HepG2 (cell line): ENCODE data around the gene NT5C1B. TPM values are rescaled to one million over a fixed set of nuclear protein-coding genes. Genes with fewer than 3 reads are reported as not detected.
A peak's percentile ranks its signal among the peaks of the same experiment; 100 is the strongest.

ENCODE experiments used
- ATAC-seq: fragments of 200-7000 bp; cut with Tn5 transposase; 3 replicates; pipeline ENCODE4 v1.9.1; 2020; ENCODE audit warnings: mild to moderate bottlenecking, moderate library complexity
- BruUV-seq: library from RNA; stranded (reverse); fragments of 400-500 nt; replicated peaks from 2 replicates; lab custom pipeline; 2021; lab: Mats Ljungman, UMichigan
- CTCF ChIA-PET: fragments of 300-600 bp; formaldehyde crosslinking; extraction: SDS; loops from one replicate; lab custom pipeline; 2021; ENCODE audit warnings: low total read pairs, inconsistent platforms, low intra/inter-chr PET ratio; lab: Yijun Ruan, JAX
- POLR2A ChIA-PET: fragments of 350-600 bp; sonication (Branson Sonifier 250); formaldehyde crosslinking; loops from one replicate; lab custom pipeline; 2020; ENCODE audit warnings: antibody characterized with exemption, inconsistent platforms; lab: Yijun Ruan, JAX
- DNase-seq: peaks from one replicate; pipeline ENCODE4 v3.0.0-alpha.2; 2015; ENCODE audit warnings: low spot score
- FAIRE-seq: peaks from 3 replicates; lab custom pipeline; 2011; peaks lifted over from hg19 to GRCh38; lab: Jason Lieb, UNC
- H2AFZ ChIP-seq: one replicate; pipeline ENCODE4 v1.6.1; 2011; ENCODE audit warnings: low read length, inconsistent platforms
- H3K27ac ChIP-seq: fragments of 300-600 bp; 3 replicates; pipeline ENCODE4 v1.8.0; 2011; ENCODE audit warnings: mixed run types, mild to moderate bottlenecking, mixed read lengths, low read length, inconsistent platforms; ENCODE audit not compliant: insufficient read depth; ENCODE audit errors: extremely low read length
- H3K27me3 ChIP-seq, 2 experiments: fragments of 200-600 bp in 1 of 2; 2 replicates in 1 of 2; 3 replicates in 1 of 2; pipeline versions ENCODE4 v1.6.0 to v1.8.0; 2011; ENCODE audit warnings: low read length in 2 of 2, mild to moderate bottlenecking in 2 of 2, moderate library complexity in 2 of 2, inconsistent platforms in 1 of 2; ENCODE audit not compliant: insufficient read depth in 2 of 2, control insufficient read depth in 1 of 2
- H3K36me3 ChIP-seq, 2 experiments: fragments of 200-600 bp in 1 of 2; replicated peaks in 1 of 2; 2 replicates in 1 of 2; 3 replicates in 1 of 2; pipeline versions ENCODE4 v1.5.1 to v1.8.0; 2011; ENCODE audit warnings: low read length in 2 of 2, inconsistent platforms in 1 of 2; ENCODE audit not compliant: insufficient read depth in 2 of 2, control insufficient read depth in 1 of 2
- H3K4me1 ChIP-seq: 2 replicates; pipeline ENCODE4 v1.5.1; 2012; ENCODE audit warnings: low read length, inconsistent platforms; ENCODE audit not compliant: insufficient read depth
- H3K4me2 ChIP-seq: 2 replicates; pipeline ENCODE4 v1.6.0; 2011; ENCODE audit warnings: low read depth, low read length, inconsistent platforms
- H3K4me3 ChIP-seq, 3 experiments: fragments of 200-600 bp in 1 of 3; sonication (generic), shearing (Covaris generic) in 1 of 3; replicated peaks in 1 of 3; 2 replicates each; pipeline ENCODE4 v1.5.1; 2011 to 2016; ENCODE audit warnings: low read length in 3 of 3, inconsistent platforms in 2 of 3, low read depth in 2 of 3, mild to moderate bottlenecking in 2 of 3, control low read depth in 1 of 3, mixed read lengths in 1 of 3; ENCODE audit not compliant: insufficient read depth in 1 of 3
- H3K79me2 ChIP-seq: one replicate; pipeline ENCODE4 v1.6.1; 2011; ENCODE audit warnings: low read length, inconsistent platforms; ENCODE audit not compliant: insufficient read depth
- H3K9ac ChIP-seq: 2 replicates; pipeline ENCODE4 v1.6.0; 2011; ENCODE audit warnings: mild to moderate bottlenecking, low read depth, low read length, inconsistent platforms; ENCODE audit not compliant: insufficient read depth
- H3K9me3 ChIP-seq: 2 replicates; pipeline ENCODE4 v1.5.1; 2012; ENCODE audit warnings: mild to moderate bottlenecking, low read length
- H4K20me1 ChIP-seq: 2 replicates; pipeline ENCODE4 v1.6.0; 2011; ENCODE audit warnings: inconsistent platforms, mild to moderate bottlenecking, low read length, moderate library complexity; ENCODE audit not compliant: insufficient read depth
- ETV5 ChIP-seq: IDR thresholded peaks from 2 replicates; pipeline ENCODE4 v1.6.1; 2018; ENCODE audit warnings: missing biosample characterization, missing genetic modification reagents, inconsistent platforms, borderline replicate concordance
- FOXA3 ChIP-seq: IDR thresholded peaks from 2 replicates; pipeline ENCODE4 v1.6.1; 2016; ENCODE audit warnings: missing genetic modification reagents, missing compliant biosample characterization
- FOXP1 ChIP-seq, 2 experiments: fragments of 450-650 bp in 1 of 2; IDR thresholded peaks; 2 replicates each; pipeline ENCODE4 v1.6.1; 2017 to 2018; ENCODE audit warnings: antibody characterized with exemption in 1 of 2
- MYNN ChIP-seq: sonication (generic); formaldehyde crosslinking; IDR thresholded peaks from 2 replicates; pipeline ENCODE4 v1.4.0; 2020; ENCODE audit warnings: mild to moderate bottlenecking, low read depth, missing genetic modification reagents
- RARA ChIP-seq: IDR thresholded peaks from 2 replicates; pipeline ENCODE4 v1.6.1; 2016; ENCODE audit warnings: missing genetic modification reagents, missing compliant biosample characterization
- SOX13 ChIP-seq, 3 experiments: fragments of 450-650 bp in 1 of 3; sonication (generic) in 1 of 3; formaldehyde crosslinking in 1 of 3; IDR thresholded peaks in 2 of 3; conservative IDR thresholded peaks in 1 of 3; 2 replicates each; pipeline versions ENCODE4 v1.5.0 to v1.6.1; 2016 to 2020; ENCODE audit warnings: antibody characterized with exemption in 1 of 3, mild to moderate bottlenecking in 1 of 3, missing compliant biosample characterization in 1 of 3, missing genetic modification reagents in 1 of 3, moderate library complexity in 1 of 3
- SOX5 ChIP-seq: IDR thresholded peaks from 2 replicates; pipeline ENCODE4 v1.6.1; 2016; ENCODE audit warnings: borderline replicate concordance
- WGBS: methylation state at CpG from one replicate; pipeline ENCODE4 v1.1.6; 2017; ENCODE audit warnings: low lambda C conversion rate; 5-methylcytosine and 5-hydroxymethylcytosine counted together
- in situ Hi-C: cut with HindIII; loops from 2 replicates; pipeline ENCODE4 v1.10.0; 2017; ENCODE audit warnings: low pct_unique_long_range_greater_than_20kb; ENCODE audit not compliant: extremely low pct_ligation_motif_present
- intact Hi-C: fragments of 100-400 bp; cut with micrococcal nuclease; formaldehyde crosslinking; loops from one replicate; pipeline ENCODE4 v1.10.0; 2022; ENCODE audit not compliant: unreplicated experiment
- polyA plus RNA-seq, 8 experiments: library from polyadenylated mRNA; depleted of rRNA in 3 of 8; stranded (reverse) in 7 of 8; unstranded in 1 of 8; fragments of >200 nt; fragmentation: Illumina TruSeq in 4 of 8; extraction: Trizol in 4 of 8; gene quantifications; 2 replicates each; pipeline versions ENCODE4 v1.2.1 to v1.2.3, GENCODE V29; 2011 to 2016; ENCODE audit warnings: low read depth in 4 of 8, missing spikeins in 1 of 8, mixed read lengths in 1 of 8; ENCODE audit not compliant: insufficient read depth in 1 of 8
- total RNA-seq, 5 experiments: library from RNA; depleted of rRNA; stranded (reverse); fragments of >200 nt; fragmentation: Illumina TruSeq; extraction: Trizol; gene quantifications; 2 replicates each; pipeline ENCODE4 v1.2.3, GENCODE V29; 2016; ENCODE audit warnings: low read depth in 1 of 5
- TF ChIP-seq, protein P1 (sequence below): sonication (generic); formaldehyde crosslinking; IDR thresholded peaks from 2 replicates; pipeline ENCODE4 v1.4.0; 2020; ENCODE audit warnings: mild to moderate bottlenecking, missing genetic modification reagents, borderline replicate concordance
- TF ChIP-seq, protein P2 (sequence below): sonication (generic); formaldehyde crosslinking; IDR thresholded peaks from 2 replicates; pipeline ENCODE4 v1.9.0; 2022; ENCODE audit warnings: low read depth, missing genetic modification reagents
- TF ChIP-seq, protein P3 (sequence below): sonication (generic); formaldehyde crosslinking; IDR thresholded peaks from 2 replicates; pipeline ENCODE4 v1.4.0; 2020; ENCODE audit warnings: mild to moderate bottlenecking, missing genetic modification reagents
- TF ChIP-seq, protein P4 (sequence below): IDR thresholded peaks from 2 replicates; pipeline ENCODE4 v1.6.1; 2016
- TF ChIP-seq, protein P5 (sequence below): sonication (generic); IDR thresholded peaks from 2 replicates; pipeline ENCODE4 v1.6.1; 2016; ENCODE audit warnings: low read depth, borderline replicate concordance

NT5C1B gene
- total and polyA plus RNA-seq, 2 of the 13 experiments (the other 11 are each of a cell fraction or from before 2014, with no cell fraction given): not detected

DNA sequence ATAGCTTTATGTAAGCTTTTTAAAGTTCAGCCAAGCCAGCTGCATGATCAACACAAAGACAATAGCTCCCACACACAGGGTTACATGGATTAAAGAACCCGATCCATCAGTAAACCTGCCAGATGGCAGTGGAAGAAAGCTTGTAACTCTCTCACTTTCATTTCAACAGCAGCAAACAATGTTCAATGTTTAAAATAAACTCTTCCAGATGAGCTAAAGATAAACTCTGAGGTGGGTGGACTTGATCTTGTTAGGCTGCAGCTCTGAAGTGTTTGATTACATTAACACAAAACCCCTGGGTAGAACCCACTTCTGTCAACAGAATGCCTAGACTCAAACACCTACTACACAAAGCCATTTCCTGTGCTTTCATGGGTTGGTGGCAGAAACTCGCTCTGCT is 42.8 kb downstream of the NT5C1B start:
- FAIRE-seq (no peak), ATAC-seq (peak; percentile 61), DNase-seq (peak; percentile 25)
- Histone ChIP-seq H3K27me3 (no peaks in the 10 kb centered on the region), H3K9me3 (no peaks in the 10 kb centered on the region), H3K79me2 (no peaks in the 10 kb centered on the region), H2AFZ (no peak overlapping the region), H3K4me2 (no peak overlapping the region), H3K4me1 (peaks cover 11% of the 10 kb centered on the region; the same call in 1 of the 2 replicates), H4K20me1 (no peaks in the 10 kb centered on the region), H3K27ac (no peak overlapping the region), H3K9ac (no peak overlapping the region), H3K36me3 (no peaks in the 10 kb centered on the region), H3K4me3 (no peak overlapping the region)
- 5% methylated on average over 2 of the region's 2 CpGs for WGBS
- POLR2A ChIA-PET: interaction anchor here (1.4 kb wide), 1 partner anchor 13 kb away, joined by 14 read pairs; the partner anchor contains the start of gene RDH14
- no TSS peak for BruUV-seq
- in situ Hi-C loops (no loop called here), intact Hi-C loops (no loop called here)
- CTCF ChIA-PET: no interaction called here
- TF ChIP-seq, protein P1, sequence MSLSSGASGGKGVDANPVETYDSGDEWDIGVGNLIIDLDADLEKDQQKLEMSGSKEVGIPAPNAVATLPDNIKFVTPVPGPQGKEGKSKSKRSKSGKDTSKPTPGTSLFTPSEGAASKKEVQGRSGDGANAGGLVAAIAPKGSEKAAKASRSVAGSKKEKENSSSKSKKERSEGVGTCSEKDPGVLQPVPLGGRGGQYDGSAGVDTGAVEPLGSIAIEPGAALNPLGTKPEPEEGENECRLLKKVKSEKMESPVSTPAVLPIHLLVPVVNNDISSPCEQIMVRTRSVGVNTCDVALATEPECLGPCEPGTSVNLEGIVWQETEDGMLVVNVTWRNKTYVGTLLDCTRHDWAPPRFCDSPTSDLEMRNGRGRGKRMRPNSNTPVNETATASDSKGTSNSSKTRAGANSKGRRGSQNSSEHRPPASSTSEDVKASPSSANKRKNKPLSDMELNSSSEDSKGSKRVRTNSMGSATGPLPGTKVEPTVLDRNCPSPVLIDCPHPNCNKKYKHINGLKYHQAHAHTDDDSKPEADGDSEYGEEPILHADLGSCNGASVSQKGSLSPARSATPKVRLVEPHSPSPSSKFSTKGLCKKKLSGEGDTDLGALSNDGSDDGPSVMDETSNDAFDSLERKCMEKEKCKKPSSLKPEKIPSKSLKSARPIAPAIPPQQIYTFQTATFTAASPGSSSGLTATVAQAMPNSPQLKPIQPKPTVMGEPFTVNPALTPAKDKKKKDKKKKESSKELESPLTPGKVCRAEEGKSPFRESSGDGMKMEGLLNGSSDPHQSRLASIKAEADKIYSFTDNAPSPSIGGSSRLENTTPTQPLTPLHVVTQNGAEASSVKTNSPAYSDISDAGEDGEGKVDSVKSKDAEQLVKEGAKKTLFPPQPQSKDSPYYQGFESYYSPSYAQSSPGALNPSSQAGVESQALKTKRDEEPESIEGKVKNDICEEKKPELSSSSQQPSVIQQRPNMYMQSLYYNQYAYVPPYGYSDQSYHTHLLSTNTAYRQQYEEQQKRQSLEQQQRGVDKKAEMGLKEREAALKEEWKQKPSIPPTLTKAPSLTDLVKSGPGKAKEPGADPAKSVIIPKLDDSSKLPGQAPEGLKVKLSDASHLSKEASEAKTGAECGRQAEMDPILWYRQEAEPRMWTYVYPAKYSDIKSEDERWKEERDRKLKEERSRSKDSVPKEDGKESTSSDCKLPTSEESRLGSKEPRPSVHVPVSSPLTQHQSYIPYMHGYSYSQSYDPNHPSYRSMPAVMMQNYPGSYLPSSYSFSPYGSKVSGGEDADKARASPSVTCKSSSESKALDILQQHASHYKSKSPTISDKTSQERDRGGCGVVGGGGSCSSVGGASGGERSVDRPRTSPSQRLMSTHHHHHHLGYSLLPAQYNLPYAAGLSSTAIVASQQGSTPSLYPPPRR: peak; percentile 67
- TF ChIP-seq, protein P2, sequence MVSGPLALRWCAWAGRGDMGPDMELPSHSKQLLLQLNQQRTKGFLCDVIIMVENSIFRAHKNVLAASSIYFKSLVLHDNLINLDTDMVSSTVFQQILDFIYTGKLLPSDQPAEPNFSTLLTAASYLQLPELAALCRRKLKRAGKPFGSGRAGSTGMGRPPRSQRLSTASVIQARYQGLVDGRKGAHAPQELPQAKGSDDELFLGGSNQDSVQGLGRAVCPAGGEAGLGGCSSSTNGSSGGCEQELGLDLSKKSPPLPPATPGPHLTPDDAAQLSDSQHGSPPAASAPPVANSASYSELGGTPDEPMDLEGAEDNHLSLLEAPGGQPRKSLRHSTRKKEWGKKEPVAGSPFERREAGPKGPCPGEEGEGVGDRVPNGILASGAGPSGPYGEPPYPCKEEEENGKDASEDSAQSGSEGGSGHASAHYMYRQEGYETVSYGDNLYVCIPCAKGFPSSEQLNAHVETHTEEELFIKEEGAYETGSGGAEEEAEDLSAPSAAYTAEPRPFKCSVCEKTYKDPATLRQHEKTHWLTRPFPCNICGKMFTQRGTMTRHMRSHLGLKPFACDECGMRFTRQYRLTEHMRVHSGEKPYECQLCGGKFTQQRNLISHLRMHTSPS: peak; percentile 80; the same call in 1 of the 2 replicates
- TF ChIP-seq RARA (CRISPR knock-in tag) (peak; percentile 26; the same call in 1 of the 2 replicates), SOX13 (IDR thresholded peaks at IDR 0.05) (peak; percentile 56; the same call in 1 of the 2 replicates), SOX13 (CRISPR knock-in tag; conservative IDR thresholded peaks at IDR 0.05 in 1 of 2, IDR thresholded peaks at IDR 0.05 in 1 of 2) (peak in 1 of 2 experiments; percentile 72; a peak in 1 of 4 replicates), FOXA3 (CRISPR knock-in tag) (peak; percentile 14; the same call in 1 of the 2 replicates), FOXP1 (IDR thresholded peaks at IDR 0.05) (no peak), FOXP1 (CRISPR knock-in tag; IDR thresholded peaks at IDR 0.05) (peak; percentile 40), MYNN (CRISPR knock-in tag) (no peak), ETV5 (CRISPR knock-in tag) (peak; percentile 27; the same call in 1 of the 2 replicates), SOX5 (CRISPR knock-in tag) (peak; percentile 54; the same call in 1 of the 2 replicates)
- TF ChIP-seq, protein P3, sequence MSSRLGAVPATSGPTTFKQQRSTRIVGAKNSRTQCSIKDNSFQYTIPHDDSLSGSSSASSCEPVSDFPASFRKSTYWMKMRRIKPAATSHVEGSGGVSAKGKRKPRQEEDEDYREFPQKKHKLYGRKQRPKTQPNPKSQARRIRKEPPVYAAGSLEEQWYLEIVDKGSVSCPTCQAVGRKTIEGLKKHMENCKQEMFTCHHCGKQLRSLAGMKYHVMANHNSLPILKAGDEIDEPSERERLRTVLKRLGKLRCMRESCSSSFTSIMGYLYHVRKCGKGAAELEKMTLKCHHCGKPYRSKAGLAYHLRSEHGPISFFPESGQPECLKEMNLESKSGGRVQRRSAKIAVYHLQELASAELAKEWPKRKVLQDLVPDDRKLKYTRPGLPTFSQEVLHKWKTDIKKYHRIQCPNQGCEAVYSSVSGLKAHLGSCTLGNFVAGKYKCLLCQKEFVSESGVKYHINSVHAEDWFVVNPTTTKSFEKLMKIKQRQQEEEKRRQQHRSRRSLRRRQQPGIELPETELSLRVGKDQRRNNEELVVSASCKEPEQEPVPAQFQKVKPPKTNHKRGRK: no peak
- TF ChIP-seq, protein P4, sequence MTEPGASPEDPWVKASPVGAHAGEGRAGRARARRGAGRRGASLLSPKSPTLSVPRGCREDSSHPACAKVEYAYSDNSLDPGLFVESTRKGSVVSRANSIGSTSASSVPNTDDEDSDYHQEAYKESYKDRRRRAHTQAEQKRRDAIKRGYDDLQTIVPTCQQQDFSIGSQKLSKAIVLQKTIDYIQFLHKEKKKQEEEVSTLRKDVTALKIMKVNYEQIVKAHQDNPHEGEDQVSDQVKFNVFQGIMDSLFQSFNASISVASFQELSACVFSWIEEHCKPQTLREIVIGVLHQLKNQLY (CRISPR knock-in tag): peak; percentile 11; the same call in 1 of the 2 replicates
- TF ChIP-seq, protein P5, sequence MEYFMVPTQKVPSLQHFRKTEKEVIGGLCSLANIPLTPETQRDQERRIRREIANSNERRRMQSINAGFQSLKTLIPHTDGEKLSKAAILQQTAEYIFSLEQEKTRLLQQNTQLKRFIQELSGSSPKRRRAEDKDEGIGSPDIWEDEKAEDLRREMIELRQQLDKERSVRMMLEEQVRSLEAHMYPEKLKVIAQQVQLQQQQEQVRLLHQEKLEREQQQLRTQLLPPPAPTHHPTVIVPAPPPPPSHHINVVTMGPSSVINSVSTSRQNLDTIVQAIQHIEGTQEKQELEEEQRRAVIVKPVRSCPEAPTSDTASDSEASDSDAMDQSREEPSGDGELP: 0 out of 2 replicates have a peak, but pooled peaks have one; percentile 18
